DMS153 (cell line): ENCODE results near the gene ITGA1.
"Not testable (repeated sequence)": the region's sequence is repeated elsewhere in the genome, so short reads cannot be mapped to it uniquely, and the experiment has no call there.

Source experiments
- DNase-seq: peaks from one replicate; lab custom pipeline; 2025; lab: John Stamatoyannopoulos, UW

Gene ITGA1

GRCh38 chr5:52801329-52801728, 13.6 kb downstream of the ITGA1 start:
- DNase-seq: no peak

- DNase-seq: no peak
Measured at GRCh38 chr5:52802272-52802973, 14.7 kb downstream of the ITGA1 start.

- no peak for DNase-seq
Measured at GRCh38 chr5:52802974-52803336, 15.2 kb downstream of the ITGA1 start.

- DNase-seq: no peak
Measured at GRCh38 chr5:52804387-52804791, 16.7 kb downstream of the ITGA1 start.

- no peak for DNase-seq
Measured at GRCh38 chr5:52804981-52805380, 17.3 kb downstream of the ITGA1 start.

- DNase-seq: no peak
Measured at GRCh38 chr5:52805615-52806014, 17.9 kb downstream of the ITGA1 start.

- DNase-seq: no peak
Measured at GRCh38 chr5:52807037-52807436, 19.3 kb downstream of the ITGA1 start.

- DNase-seq: no peak
Measured at GRCh38 chr5:52807723-52808122, 20.0 kb downstream of the ITGA1 start.

- DNase-seq: no peak
Measured at GRCh38 chr5:52808316-52808901, 20.7 kb downstream of the ITGA1 start.

GRCh38 chr5:52809884-52810283, 22.2 kb downstream of the ITGA1 start:
- no peak for DNase-seq

GRCh38 chr5:52810426-52810825, 22.7 kb downstream of the ITGA1 start:
- DNase-seq: no peak

GRCh38 chr5:52811067-52811749, 23.5 kb downstream of the ITGA1 start:
- DNase-seq: no peak

GRCh38 chr5:52814352-52815148, 26.8 kb downstream of the ITGA1 start:
- DNase-seq: no peak

GRCh38 chr5:52817818-52818217, 30.1 kb downstream of the ITGA1 start:
- DNase-seq: no peak

GRCh38 chr5:52818360-52818759, 30.6 kb downstream of the ITGA1 start:
- no peak for DNase-seq

- not testable (repeated sequence) for DNase-seq
Measured at GRCh38 chr5:52818807-52819206, 31.1 kb downstream of the ITGA1 start.

- DNase-seq: no peak
Measured at GRCh38 chr5:52821901-52822300, 34.2 kb downstream of the ITGA1 start.

GRCh38 chr5:52822437-52822836, 34.7 kb downstream of the ITGA1 start:
- no peak for DNase-seq

GRCh38 chr5:52824827-52825226, 37.1 kb downstream of the ITGA1 start:
- no peak for DNase-seq

GRCh38 chr5:52825826-52826225, 38.1 kb downstream of the ITGA1 start:
- DNase-seq: no peak

GRCh38 chr5:52827815-52828214, 40.1 kb downstream of the ITGA1 start:
- no peak for DNase-seq

GRCh38 chr5:52829664-52830063, 41.9 kb downstream of the ITGA1 start:
- no peak for DNase-seq

- DNase-seq: no peak
Measured at GRCh38 chr5:52830650-52831049, 42.9 kb downstream of the ITGA1 start.
